Measurements from ENCODE around the gene SCNN1G.

Gene SCNN1G

DNA sequence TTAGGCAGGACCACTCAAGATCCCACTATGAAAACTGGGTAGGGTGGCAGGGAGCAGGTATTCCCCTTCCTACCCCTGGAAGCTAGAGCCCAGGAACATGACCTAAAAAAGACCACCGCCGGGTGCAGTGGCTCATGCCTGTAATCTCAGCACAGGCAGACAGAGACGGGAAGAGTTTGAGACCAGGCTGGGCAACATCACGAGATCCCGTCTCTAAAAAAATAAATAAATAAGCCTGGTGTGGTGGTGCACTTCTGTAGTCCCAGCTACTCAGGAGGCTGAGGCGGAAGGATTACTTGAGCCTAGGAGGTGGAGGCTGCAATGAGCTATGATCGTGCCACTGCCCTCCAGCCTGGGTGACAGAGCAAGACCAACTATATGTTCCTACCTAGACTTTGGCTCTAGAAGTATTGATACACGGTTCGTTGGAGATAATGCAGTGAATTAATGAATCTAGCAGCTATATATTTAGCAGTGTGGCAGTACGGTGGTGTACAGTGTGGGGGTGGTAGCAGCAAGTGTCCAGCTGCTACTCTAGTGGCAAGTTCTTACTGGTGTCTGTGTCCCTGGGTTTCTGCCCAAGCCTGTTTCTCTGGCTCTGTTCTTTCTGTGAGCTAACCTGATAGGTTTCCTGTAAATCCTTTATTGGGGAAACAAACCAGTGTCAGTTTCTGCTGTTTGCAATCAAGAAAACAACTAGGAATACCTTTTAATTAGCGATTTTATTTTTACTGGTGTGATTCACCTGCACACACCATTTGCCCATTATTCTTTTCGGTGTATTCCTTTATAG is 30.0 kb upstream of the SCNN1G start:
- no peak for DNase-seq (ENCODE audit: low read depth)

- DNase-seq (ENCODE audit: low read depth) = no peak
Observed at GRCh38 chr16:23155445-23156049, 27.0 kb upstream of the SCNN1G start.

DNA sequence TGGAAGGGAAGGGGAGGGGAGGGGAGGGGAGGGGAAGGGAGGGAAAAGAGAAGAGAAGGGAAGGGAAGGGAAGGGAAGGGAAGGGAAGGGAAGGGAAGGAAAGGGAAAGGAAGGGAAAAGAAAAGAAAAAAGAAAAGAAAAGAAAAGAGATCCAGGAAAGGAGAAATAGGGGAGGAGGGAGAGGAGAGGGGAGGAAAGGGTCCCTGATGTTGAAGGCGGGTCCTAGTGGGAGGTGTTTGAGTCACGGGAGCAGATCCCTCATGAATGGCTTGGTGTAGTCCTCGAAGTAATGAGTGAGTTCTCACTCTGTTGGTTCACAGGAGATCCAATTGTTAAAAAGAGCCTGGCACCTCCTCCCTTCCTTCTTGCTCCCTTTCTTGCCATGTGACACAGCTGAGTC is 26.4 kb upstream of the SCNN1G start:
- no peak for DNase-seq (ENCODE audit: low read depth)

GRCh38 chr16:23156946-23157460 is 25.5 kb upstream of the SCNN1G start:
- DNase-seq (ENCODE audit: low read depth) = no peak

GRCh38 chr16:23158114-23158513 is 24.4 kb upstream of the SCNN1G start:
- DNase-seq (ENCODE audit: low read depth) = no peak

DNA sequence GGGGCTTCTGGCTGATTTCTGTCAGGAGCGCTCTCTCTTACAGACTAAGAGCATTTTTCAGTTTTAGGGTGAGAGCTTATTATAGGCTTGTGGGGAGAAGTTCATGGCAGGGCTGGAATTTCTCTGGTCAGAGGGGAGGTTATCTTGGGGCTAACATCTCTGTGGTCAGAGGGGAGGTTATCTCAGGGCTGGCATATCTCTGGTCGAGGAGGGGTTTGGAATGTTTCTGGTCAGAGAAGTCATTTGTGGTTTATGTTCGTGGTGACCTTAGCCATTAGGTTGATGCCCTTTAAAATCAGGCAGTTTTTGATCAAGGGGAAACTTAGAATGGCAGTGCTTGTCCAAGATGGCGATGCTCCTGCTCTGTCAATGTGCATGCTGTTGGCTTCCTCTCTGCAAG is 22.5 kb upstream of the SCNN1G start:
- DNase-seq (ENCODE audit: low read depth) = no peak

DNA sequence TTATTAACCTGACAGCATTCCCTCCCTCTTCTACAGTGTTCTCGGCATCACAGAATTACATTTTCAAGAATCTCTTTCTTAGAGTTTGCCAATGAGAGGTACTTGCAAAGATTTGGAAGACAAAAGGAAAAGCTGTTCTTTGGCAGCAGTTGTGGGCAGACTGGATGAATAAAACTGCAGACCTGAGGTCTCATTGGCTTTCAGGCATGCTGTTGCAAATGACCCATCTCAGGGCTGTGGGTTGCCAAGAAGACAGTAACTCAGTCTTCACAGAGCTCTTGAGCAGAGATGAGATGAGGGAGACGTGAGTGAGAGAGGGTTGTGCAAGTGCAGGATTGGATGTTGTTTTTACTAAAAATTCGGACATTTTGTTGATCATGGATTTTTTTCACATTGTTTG is 22.0 kb upstream of the SCNN1G start:
- DNase-seq (ENCODE audit: low read depth) = no peak

DNA sequence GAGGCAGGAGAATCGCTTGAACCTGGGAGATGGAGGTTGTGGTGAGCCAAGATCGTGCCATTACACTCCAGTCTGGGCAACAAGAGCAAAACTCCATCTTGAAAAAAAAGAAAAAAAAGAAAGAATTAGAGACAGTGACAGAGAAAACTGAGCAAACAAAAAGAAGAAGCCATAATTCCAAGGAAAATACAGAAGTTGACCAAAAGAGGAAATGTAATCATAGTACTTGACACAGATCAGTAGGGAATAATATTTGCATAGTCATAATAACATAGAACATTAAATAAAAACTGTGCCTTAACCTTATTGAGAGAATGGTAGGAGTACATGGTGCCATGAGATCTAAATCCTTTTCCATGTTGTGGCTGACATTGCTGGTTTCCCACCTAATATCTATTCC is 18.6 kb upstream of the SCNN1G start:
- no peak for DNase-seq (ENCODE audit: low read depth)

- no peak for DNase-seq (ENCODE audit: low read depth)
Observed at GRCh38 chr16:23164736-23165135, 17.8 kb upstream of the SCNN1G start.

GRCh38 chr16:23172583-23172982 is 10.0 kb upstream of the SCNN1G start:
- no peak for DNase-seq (ENCODE audit: low read depth)

GRCh38 chr16:23172994-23173393 is 9.6 kb upstream of the SCNN1G start:
- DNase-seq (ENCODE audit: low read depth) = no peak

GRCh38 chr16:23174622-23175021 is 7.9 kb upstream of the SCNN1G start:
- DNase-seq (ENCODE audit: low read depth) = no peak

DNA sequence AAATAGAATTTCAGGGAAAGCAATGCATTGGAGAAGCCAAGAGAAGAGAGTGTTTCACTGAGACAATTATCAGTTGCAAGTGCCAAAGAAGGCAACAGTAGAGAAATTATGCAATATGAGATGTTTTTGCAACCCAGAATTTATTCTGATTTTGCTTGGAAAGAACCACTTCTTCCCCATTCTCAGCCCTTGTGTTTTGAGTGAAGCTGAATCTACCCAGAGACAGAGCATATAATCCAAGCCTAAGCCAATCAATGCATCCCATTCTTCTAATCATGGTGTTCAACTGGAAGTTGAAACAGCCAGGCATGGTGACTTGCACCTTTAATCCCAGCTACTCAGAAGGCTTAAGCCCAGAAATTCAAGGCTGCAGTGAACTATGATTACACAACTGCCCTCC is 6.9 kb upstream of the SCNN1G start:
- DNase-seq (ENCODE audit: low read depth) = no peak

GRCh38 chr16:23181506-23181905 is 1.0 kb upstream of the SCNN1G start:
- no peak for DNase-seq (ENCODE audit: low read depth)

- peak; percentile 49 for DNase-seq (ENCODE audit: low read depth)
Observed at GRCh38 chr16:23182206-23182678, 303 bp upstream of the SCNN1G start.

DNA sequence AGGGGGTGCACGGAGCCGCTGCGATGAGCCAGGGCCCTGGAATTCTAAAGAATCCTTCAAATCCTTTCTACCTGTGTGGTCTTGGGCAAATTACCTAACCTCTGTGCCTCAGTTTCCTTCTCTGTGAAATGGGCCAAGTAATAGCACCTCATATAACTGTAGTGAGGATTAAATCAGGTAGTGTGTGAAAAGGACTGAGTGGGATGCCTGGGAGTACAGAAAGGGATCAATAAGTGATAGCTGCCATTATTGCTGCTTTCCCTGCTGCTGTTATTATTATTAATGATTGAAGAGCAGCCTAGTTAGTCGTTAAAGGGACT is 958 bp downstream of the SCNN1G start:
- DNase-seq (ENCODE audit: low read depth) = no peak

DNA sequence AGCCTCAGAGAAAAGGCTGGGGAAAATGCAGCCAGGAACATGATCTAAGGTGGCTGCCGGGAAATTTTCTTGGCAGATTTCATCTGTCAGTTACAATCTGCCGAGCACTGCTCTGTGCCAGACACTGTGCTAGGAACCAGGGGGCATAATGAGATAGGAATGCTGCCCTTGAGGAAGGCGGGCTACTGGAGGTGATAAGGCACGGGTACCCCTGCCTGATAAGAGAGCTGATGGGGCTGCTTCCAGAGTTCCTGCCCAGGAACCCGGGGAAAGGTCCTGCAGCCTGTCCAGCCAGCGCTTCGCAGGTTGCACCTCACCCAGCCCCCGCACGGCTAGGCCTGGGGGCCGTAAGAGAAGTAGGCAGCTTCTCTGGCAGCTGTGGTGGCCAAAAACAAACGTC is 3.1 kb downstream of the SCNN1G start:
- no peak for DNase-seq (ENCODE audit: low read depth)

- DNase-seq (ENCODE audit: low read depth) = no peak
Observed at GRCh38 chr16:23186171-23186570, 3.6 kb downstream of the SCNN1G start.

DNA sequence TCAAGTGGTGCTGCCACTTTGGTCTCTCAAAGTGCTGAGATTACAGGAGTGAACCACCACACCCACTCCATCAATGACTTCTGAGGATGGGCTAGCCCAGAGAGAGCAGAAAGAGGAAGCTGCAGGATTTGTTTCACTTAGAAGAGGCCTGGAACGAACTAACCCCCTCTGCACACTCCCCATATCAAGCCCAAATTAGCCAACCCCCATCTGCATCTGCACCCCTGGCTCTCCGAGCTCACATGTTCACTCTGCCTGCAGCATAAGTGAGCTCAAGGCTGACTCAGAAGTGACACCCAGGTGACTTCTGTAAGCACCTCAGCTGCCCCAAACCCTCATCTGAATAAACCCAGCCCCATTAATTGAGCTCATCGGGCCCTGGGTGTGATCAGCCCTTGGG is 4.8 kb downstream of the SCNN1G start:
- no peak for DNase-seq (ENCODE audit: low read depth)

DNA sequence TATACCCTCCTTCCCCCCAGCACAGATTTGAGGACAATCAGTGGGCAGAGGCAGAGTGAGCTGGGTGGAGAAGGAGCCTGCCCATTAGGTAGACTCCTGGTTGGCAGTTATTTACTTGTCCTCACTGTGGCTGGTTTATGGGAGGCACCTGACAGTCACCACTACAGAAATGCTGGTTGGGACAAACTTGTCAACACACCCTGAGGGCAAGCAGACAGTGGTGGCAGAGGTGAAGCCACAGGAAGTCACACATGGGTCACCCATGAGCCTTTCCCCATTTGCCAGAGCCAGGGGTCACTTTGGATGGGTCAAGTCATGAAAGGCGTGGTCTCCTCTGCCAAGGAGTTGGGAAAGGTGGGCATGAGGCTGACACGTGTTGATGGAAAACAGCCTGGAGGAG is 6.4 kb downstream of the SCNN1G start:
- no peak for DNase-seq (ENCODE audit: low read depth)

- no peak for DNase-seq (ENCODE audit: low read depth)
Observed at GRCh38 chr16:23194497-23195221, 12.1 kb downstream of the SCNN1G start.

GRCh38 chr16:23195366-23195978 is 12.9 kb downstream of the SCNN1G start:
- DNase-seq (ENCODE audit: low read depth) = no peak

- no peak for DNase-seq (ENCODE audit: low read depth)
Observed at GRCh38 chr16:23196539-23196938, 14.0 kb downstream of the SCNN1G start.

All from activated T-cell treated with anti-CD3 and anti-CD28 coated beads for 1 hour (primary cell).